GM23248 (cell line): Measurements from ENCODE around the gene CD9. TPM values are rescaled to one million over a fixed set of nuclear protein-coding genes. Genes with fewer than 3 reads are reported as not detected.
A peak's percentile ranks its signal among the peaks of the same experiment; 100 is the strongest.

Experiments
- DNase-seq: peaks from one replicate; pipeline ENCODE4 v3.0.0-alpha.2; 2015
- H2AFZ ChIP-seq: fragments of 200-600 bp; sonication (generic); 2 replicates; pipeline ENCODE4 v1.6.1; 2016; ENCODE audit warnings: antibody characterized with exemption
- H3F3A ChIP-seq: fragments of 200-600 bp; sonication (generic); 2 replicates; pipeline ENCODE4 v1.6.1; 2016; ENCODE audit warnings: mild to moderate bottlenecking, antibody characterized with exemption, mixed run types; ENCODE audit not compliant: insufficient read depth
- H3K27ac ChIP-seq: fragments of 200-600 bp; sonication (generic); 2 replicates; pipeline ENCODE4 v1.5.1; 2016; ENCODE audit warnings: mild to moderate bottlenecking
- H3K27me3 ChIP-seq: fragments of 200-600 bp; sonication (generic); replicated peaks from 2 replicates; pipeline ENCODE4 v1.6.1; 2016; ENCODE audit warnings: mild to moderate bottlenecking; ENCODE audit not compliant: insufficient read depth
- H3K36me3 ChIP-seq: fragments of 200-600 bp; sonication (generic); 2 replicates; pipeline ENCODE4 v1.6.1; 2016; ENCODE audit warnings: low read depth, mild to moderate bottlenecking
- H3K4me1 ChIP-seq: fragments of 200-600 bp; sonication (generic); 2 replicates; pipeline ENCODE4 v1.6.1; 2016; ENCODE audit warnings: mild to moderate bottlenecking; ENCODE audit not compliant: insufficient read depth
- H3K4me2 ChIP-seq: fragments of 200-600 bp; sonication (generic); one replicate; pipeline ENCODE4 v1.6.1; 2016; ENCODE audit warnings: mild to moderate bottlenecking; ENCODE audit not compliant: unreplicated experiment
- H3K4me3 ChIP-seq: fragments of 200-600 bp; sonication (generic); 2 replicates; pipeline ENCODE4 v1.5.1; 2016; ENCODE audit warnings: mild to moderate bottlenecking
- H3K79me2 ChIP-seq: fragments of 200-600 bp; sonication (generic); 2 replicates; pipeline ENCODE4 v1.6.1; 2016; ENCODE audit warnings: mild to moderate bottlenecking; ENCODE audit not compliant: insufficient read depth
- H3K9ac ChIP-seq: fragments of 200-600 bp; sonication (generic); 2 replicates; pipeline ENCODE4 v1.6.1; 2016; ENCODE audit warnings: mild to moderate bottlenecking
- H3K9me2 ChIP-seq: fragments of 200-600 bp; sonication (generic); 2 replicates; pipeline ENCODE4 v1.6.1; 2016; ENCODE audit warnings: mixed run types, mild to moderate bottlenecking, moderate library complexity; ENCODE audit not compliant: insufficient read depth
- H3K9me3 ChIP-seq: fragments of 200-600 bp; sonication (generic); one replicate; pipeline ENCODE4 v1.6.1; 2017; ENCODE audit warnings: low read depth
- H4K20me1 ChIP-seq: fragments of 200-600 bp; sonication (generic); 2 replicates; pipeline ENCODE4 v1.6.0; 2016; ENCODE audit not compliant: insufficient read depth
- EZH2 ChIP-seq: fragments of 200-600 bp; sonication (generic); IDR thresholded peaks from 2 replicates; pipeline ENCODE4 v1.6.1; 2018; ENCODE audit warnings: antibody characterized with exemption, mild to moderate bottlenecking; ENCODE audit not compliant: insufficient read depth, poor library complexity, severe bottlenecking
- EZH2phosphoT487 ChIP-seq: fragments of 200-600 bp; sonication (generic); IDR thresholded peaks from 2 replicates; pipeline ENCODE4 v1.6.1; 2018; ENCODE audit warnings: antibody characterized with exemption, moderate library complexity, mild to moderate bottlenecking, low read depth; ENCODE audit not compliant: insufficient read depth
- WGBS, 2 experiments: methylation state at CpG; one replicate each; pipeline ENCODE4 v1.1.6; 2015 to 2017; ENCODE audit warnings: low lambda C conversion rate in 2 of 2, low coverage in 1 of 2; ENCODE audit errors: missing lambda C conversion rate in 2 of 2; 5-methylcytosine and 5-hydroxymethylcytosine counted together
- in situ Hi-C: fragments of 300-500 bp; cut with MboI; formaldehyde crosslinking; loops from 2 replicates; pipeline ENCODE4 v1.15.0; 2020
- polyA plus RNA-seq: library from polyadenylated mRNA; unstranded; fragments of >200 nt; fragmentation: Nextera tagmentation; extraction: Ambion mirVana; gene quantifications from 2 replicates; pipeline ENCODE4 v1.2.1, GENCODE V29; 2016
- total RNA-seq: library from RNA; depleted of rRNA; stranded (reverse); fragments of >200 nt; shearing (Covaris generic); gene quantifications from 2 replicates; pipeline ENCODE4 v1.2.3, GENCODE V29; 2014

Gene CD9
- total and polyA plus RNA-seq, 2 experiments from 2014 or later: 28.6 to 46.9 TPM

- DNase-seq: no peak
- H3K9ac ChIP-seq: no peak overlapping the region
- H4K20me1 ChIP-seq: no peaks in the 10 kb centered on the region
- no peak overlapping the region for H3K4me3 ChIP-seq
- no peaks in the 10 kb centered on the region for H3K4me1 ChIP-seq
- H3K36me3 ChIP-seq: no peaks in the 10 kb centered on the region
- WGBS, 2 experiments: 85 to 92% methylated on average over 2 of the region's 2 CpGs
- no peak overlapping the region for H2AFZ ChIP-seq
- no peaks in the 10 kb centered on the region for H3F3A ChIP-seq
- H3K27me3 ChIP-seq: 0 out of 2 replicates have a peak, but pooled peaks cover 5% of the 10 kb centered on the region
- H3K4me2 ChIP-seq: no peak overlapping the region
- TF ChIP-seq EZH2phosphoT487 (no peak), EZH2 (no peak)
- no peak overlapping the region for H3K27ac ChIP-seq
- no peaks in the 10 kb centered on the region for H3K9me2 ChIP-seq
- no peaks in the 10 kb centered on the region for H3K79me2 ChIP-seq
- in situ Hi-C loops: no loop called here
- no peaks in the 10 kb centered on the region for H3K9me3 ChIP-seq
These were observed 64.8 kb downstream of the CD9 start for GRCh38 chr12:6265038-6265405.

- H4K20me1 ChIP-seq: no peaks in the 10 kb centered on the region
- H2AFZ ChIP-seq: no peak overlapping the region
- H3K9me3 ChIP-seq: no peaks in the 10 kb centered on the region
- H3K4me3 ChIP-seq: no peak overlapping the region
- no peak overlapping the region for H3K9ac ChIP-seq
- no peaks in the 10 kb centered on the region for H3K36me3 ChIP-seq
- H3F3A ChIP-seq: no peaks in the 10 kb centered on the region
- H3K4me1 ChIP-seq: no peaks in the 10 kb centered on the region
- in situ Hi-C loops: no loop called here
- no peaks in the 10 kb centered on the region for H3K9me2 ChIP-seq
- DNase-seq: no peak
- H3K27ac ChIP-seq: no peak overlapping the region
- H3K4me2 ChIP-seq: no peak overlapping the region
- 89 to 90% methylated on average over 7 of the region's 7 CpGs for WGBS, 2 experiments
- H3K27me3 ChIP-seq: no peaks in the 10 kb centered on the region
- H3K79me2 ChIP-seq: no peaks in the 10 kb centered on the region
- TF ChIP-seq EZH2 (no peak), EZH2phosphoT487 (no peak)
These were observed 66.4 kb downstream of the CD9 start for GRCh38 chr12:6266541-6266966.

- H3K4me1 ChIP-seq: no peaks in the 10 kb centered on the region
- no peaks in the 10 kb centered on the region for H4K20me1 ChIP-seq
- 0 out of 2 replicates have a peak, but pooled peaks cover 2% of the 10 kb centered on the region for H3K27me3 ChIP-seq
- H2AFZ ChIP-seq: no peak overlapping the region
- no peaks in the 10 kb centered on the region for H3K9me3 ChIP-seq
- H3K4me3 ChIP-seq: no peak overlapping the region
- H3F3A ChIP-seq: no peaks in the 10 kb centered on the region
- peak; percentile 31 for DNase-seq
- TF ChIP-seq EZH2 (no peak), EZH2phosphoT487 (no peak)
- no peak overlapping the region for H3K4me2 ChIP-seq
- in situ Hi-C loops: no loop called here
- 76 to 77% methylated on average over 12 of the region's 12 CpGs for WGBS, 2 experiments
- H3K36me3 ChIP-seq: no peaks in the 10 kb centered on the region
- H3K9me2 ChIP-seq: no peaks in the 10 kb centered on the region
- no peak overlapping the region for H3K9ac ChIP-seq
- no peak overlapping the region for H3K27ac ChIP-seq
- H3K79me2 ChIP-seq: no peaks in the 10 kb centered on the region
These were observed 66.9 kb downstream of the CD9 start for GRCh38 chr12:6266971-6267721.

GRCh38 chr12:6268484-6269157, 68.4 kb downstream of the CD9 start:
- Histone ChIP-seq H3F3A (no peaks in the 10 kb centered on the region), H3K9me2 (no peaks in the 10 kb centered on the region), H3K36me3 (no peaks in the 10 kb centered on the region), H3K4me3 (no peak overlapping the region), H3K9ac (no peak overlapping the region), H3K9me3 (no peaks in the 10 kb centered on the region), H3K27ac (no peak overlapping the region), H3K4me2 (no peak overlapping the region), H3K79me2 (no peaks in the 10 kb centered on the region), H2AFZ (no peak overlapping the region), H3K27me3 (0 out of 2 replicates have a peak, but pooled peaks cover 3% of the 10 kb centered on the region), H3K4me1 (no peaks in the 10 kb centered on the region), H4K20me1 (no peaks in the 10 kb centered on the region)
- 80 to 81% methylated on average over 9 to 10 of the region's 10 CpGs for WGBS, 2 experiments
- in situ Hi-C loops: no loop called here
- DNase-seq: no peak
- no peak for TF ChIP-seq EZH2phosphoT487
- no peak for TF ChIP-seq EZH2
